NCI-H2227 treated with DMSO at 0.1 percent for 48 hours (cell line): ENCODE results near the gene PRKAR1B.

Experiments
- DNase-seq: peaks from one replicate; lab custom pipeline; 2025; lab: John Stamatoyannopoulos, UW

The PRKAR1B gene

DNA sequence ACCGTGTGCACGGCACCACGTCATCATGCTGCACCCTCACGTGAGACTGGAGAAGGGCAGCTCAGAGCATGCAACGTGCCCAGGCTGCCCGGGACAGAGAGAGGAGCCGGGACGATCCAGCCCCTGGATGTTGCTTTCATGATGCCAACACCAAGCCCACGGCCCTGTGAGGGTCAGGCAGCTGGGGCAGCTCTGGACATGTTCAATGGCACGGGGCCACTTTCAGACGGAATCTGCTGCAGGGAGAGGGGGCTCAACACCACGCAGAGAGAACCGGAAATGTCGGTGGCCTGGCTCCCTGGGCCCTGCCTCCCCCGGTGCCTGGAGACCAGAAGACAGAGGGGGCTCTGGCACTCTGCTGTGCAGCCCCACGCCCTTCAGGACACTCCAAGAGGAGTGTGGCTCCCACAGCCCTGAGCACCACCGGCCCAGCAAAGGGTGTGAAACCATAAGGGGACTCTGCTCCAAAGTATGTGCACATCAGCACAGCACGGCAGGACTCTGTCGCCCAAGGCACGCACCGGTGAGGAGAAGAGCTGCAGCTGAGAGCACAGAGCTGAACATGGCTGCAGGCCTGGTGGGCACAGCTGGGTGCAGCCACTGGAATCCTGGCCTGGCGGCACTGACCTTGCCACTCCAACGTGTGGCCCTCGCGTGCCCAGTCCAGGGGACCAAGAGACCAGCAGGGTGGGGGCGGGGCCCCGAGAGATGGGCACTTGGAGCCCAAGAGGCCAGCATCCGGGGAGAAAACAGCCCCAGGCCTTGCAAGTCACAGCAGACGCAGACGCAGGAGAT, 137.1 kb downstream of the PRKAR1B start:
- no peak for DNase-seq

DNA sequence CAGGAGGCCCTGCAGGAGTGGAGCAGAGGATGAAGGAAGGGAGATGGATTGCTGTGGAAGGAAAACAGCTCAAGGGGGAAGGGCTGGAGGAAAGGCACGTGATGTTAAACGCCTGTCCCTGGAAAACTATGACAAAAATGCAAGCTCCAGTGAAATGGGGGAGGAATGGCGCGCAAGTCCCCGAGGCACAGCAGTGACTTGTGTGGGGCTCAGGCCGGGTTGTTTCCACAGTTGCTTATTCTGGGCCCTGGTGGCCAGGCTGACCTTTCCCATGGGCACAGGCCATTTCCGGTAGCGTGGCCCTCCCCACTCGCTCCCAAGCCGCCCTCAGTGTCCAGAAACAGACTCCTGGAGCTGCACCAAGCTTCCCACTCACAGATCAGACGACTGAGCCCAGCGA, 139.3 kb downstream of the PRKAR1B start:
- no peak for DNase-seq

DNA sequence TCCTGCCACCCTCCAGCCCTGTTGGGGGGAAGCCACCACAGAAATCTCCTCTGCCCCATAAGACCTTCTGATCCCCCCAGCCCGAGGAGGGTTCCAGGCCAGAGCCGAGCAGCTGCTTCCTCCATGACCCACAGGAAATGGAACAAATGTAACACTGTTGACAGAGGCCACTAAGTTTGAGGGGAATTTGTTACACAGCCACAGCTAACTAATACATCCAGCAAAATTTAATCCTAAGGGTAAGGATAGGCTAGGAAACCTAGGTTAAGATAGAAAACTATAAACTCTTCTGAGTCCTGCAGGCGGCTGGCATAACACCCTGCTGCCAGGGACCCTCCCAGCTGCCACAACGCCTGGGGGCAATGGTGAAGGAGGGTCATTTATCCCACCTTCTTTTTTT, 140.6 kb downstream of the PRKAR1B start:
- DNase-seq: no peak

DNA sequence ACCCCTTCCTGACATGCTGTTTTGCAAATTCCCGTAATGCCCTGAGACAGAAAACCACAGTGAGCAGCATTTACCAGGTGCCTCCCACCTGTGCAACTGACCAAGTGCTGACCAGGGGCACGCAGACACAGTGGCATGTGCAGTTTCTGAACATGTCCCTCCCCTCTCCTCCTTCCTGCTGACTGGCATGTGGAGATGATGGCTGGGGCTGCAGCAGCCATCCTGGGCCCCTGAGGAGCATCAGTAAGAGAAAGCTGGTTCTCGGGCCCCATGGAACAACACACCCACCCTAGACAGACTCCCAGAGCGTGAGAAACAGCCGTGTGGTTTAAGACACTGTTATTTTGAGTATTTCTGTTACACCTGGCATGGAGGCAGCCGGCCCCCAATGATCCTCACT, 141.2 kb downstream of the PRKAR1B start:
- no peak for DNase-seq

DNA sequence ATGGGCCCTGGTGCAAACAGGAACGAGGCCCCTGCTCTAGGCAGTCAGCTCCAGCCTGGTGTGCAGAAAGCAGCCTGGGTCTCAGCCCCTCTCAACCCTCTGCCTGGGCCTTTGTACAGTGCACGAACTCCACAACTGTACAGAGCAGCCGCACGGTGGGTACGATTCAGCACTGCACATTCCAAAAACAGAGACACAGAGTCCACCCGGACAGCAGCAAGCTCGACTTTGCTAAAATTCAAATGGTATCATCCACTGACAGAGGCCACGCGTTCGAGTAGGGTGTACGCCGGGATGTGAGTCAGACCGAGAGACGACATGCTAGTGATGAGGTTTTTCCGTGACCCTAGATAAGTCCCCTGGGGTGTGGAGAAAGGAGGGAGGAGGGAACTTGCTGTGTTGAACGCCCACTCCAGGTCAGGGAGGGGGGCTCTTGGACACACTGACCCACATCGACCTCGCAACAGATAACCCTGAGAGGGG, 141.8 kb downstream of the PRKAR1B start:
- no peak for DNase-seq

DNA sequence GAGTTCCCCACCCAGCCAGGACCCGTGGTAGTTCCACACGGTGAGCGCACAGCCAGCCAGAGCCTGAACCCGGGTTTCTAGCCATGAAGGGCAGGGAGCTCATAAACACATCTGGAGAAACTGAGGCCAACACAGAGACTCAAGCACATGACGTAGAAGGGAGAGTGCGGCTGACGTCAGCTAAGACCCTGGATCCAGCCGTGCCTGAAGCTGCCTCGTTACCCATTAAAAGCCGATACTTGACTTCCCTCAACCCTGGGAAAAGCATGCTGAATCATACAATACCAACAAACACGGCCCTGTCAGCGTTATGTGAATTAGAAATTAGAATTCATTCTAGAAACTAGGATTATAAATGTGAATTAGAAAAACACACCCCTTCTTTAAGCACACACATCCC, 142.3 kb downstream of the PRKAR1B start:
- no peak for DNase-seq

DNA sequence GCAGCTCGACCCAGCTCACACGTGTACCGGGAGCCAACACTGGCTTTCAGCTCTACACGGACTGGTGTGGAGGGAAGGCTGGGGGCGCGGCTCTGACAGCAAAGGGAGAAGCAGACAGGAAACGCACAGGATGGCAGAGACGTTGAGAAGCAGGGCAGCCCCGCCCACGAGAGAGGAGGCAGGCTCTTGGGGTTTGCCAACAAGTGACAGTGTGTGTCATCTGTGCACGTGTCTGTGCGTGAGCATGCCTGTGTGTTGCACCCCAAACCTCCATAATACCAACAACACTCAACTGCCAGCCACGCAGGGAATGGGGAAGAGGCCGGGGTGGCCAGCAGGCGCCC, 143.0 kb downstream of the PRKAR1B start:
- no peak for DNase-seq

DNA sequence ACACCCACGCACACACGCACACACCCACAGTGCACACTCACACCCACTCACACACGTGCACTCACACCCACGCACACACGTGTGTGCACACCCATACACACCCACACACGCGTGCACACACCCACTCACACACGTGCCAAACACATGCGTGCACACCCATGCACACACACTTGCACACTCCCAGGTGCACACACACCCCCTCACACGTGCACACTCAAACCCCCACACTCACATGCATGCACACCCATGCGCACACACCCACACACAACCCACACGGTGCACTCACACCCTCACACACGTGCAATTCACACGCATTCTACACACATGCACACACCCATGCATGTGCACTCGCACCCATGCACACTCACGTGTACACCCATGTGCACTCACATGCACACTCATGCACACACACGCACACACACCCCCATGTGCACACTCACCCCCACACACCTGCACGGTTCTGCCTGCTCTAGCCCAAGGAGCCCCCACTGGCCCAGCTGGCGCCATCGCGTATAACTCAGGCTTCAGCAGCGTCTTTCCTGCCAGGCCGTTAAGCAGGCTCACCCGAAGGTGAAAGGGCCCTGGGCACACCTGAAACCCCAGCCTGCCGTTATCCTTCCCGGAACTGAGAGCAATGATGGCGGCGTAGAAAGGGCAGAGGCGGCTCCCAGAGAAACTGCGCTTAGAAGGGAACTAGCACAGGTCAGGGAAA, 143.5 kb downstream of the PRKAR1B start:
- no peak for DNase-seq

DNA sequence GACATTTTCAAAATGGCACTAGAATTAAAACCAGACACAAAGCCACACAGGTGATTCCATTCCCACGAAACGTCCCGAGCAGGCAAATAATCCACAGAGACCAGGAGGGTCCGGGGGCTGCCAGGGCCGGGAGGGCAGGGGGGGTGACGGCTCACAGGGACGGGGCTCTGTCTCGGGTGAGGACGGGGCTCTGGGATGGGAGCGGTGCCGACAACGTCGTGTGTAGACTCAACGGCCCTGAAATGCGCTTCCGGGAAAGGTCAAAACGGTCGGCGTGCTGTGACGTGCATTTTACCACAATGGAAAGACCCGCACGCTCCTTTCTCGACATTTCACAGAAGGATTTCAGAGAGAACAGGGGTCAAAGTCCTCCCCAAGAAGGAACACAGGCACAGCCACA, 144.2 kb downstream of the PRKAR1B start:
- DNase-seq: no peak

DNA sequence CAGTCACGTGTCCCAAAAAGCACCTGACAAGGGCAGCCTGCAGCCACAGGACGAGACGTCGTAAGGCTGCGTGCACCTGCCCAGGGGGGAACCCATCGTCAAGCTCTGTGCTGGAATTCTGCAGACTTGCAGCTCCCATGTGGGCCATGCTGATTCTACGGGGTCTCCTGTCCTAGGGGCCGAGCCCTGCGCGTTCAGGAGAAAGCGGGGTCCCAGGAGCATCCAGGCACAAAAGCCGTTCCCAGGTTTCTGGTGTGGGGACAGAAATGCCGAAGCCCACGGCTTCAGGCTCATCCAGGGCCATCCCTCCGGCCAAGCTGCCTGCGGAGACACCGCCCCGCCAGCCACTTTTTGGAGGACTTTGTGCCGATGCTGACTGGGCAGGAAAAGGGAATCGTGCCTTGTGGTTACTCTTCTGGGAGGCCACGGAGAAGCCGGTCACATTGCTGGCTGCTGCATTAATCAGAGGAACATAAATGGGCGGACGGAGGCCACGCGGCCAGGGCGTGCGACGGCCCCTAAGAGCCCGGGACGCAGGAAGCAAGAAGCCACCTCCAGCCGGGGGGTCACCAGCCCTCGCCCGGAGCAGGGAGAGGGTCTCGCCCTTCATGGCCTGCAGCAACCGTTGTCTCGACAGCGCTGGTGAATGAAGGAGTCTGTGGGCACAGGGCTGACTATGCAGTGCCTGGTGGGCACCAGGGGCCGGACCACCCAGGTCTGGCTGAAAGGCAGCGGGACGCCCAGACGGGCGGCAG, 144.8 kb downstream of the PRKAR1B start:
- DNase-seq: no peak

DNA sequence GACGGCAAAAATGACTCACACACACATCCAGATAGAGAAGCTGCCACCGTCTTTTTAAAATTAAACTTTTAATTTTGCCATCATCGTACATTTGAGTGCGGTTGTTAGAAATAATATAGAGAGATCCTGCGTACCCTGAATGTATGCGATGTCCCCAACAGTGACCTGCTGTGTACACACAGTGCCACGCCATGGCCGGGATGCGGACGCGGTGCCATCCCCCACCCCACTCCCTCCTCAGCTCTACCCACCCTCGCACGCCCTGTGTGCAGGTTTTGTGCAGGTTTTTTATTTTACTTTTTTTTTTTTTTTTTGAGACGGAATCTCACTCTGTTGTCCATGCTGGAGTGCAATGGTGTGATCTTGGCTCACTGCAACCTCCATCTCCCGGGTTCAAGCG, 148.7 kb downstream of the PRKAR1B start:
- no peak for DNase-seq

DNA sequence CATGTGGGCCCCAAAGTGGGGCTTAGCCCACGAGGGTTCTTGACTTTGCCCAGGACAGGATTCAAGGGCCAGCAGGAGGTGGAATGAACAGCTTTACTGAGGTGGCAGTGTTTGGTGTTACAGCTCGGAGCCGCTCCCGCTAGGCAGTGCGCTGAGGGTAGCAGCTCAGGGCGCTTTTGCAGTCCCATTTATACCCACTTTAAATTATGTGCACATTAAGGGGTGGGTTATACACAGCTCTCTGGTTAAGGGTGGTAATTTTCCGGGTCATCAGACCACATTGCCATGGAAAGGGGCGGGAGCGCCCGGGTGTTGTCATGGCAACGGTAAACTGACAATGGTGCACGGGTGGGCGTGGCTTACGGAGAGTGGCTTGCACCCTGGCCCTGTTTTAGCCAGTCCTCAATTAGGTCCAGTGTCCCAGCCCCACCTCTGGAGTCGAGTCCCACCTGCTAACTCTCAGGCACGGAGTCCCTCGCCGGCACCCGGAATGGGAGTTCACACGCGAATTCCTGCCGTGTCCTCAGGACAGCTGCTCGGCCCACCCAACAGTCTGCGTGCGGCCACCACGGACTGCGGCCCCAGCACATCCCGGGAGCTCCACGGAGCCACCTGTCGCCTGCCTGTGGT, 149.2 kb downstream of the PRKAR1B start:
- no peak for DNase-seq

DNA sequence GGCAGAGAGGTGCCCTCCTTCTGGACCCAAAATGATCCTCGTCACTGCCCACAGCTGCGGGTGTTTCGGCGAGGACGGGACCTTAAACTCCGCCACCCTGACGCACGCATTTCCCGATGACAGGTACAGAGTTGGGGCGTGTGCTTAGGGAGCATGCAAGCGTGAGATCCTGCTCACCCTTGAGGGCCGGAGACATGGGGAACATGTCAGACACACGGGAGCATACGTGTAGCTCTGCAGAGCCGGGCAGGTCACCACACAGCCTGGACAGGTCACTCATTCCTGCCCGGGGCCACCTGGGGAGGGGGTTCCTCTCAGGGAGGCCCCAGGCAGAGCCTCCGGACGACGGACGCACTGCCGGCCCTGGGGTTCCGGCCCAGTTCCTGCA, 149.8 kb downstream of the PRKAR1B start:
- no peak for DNase-seq

DNA sequence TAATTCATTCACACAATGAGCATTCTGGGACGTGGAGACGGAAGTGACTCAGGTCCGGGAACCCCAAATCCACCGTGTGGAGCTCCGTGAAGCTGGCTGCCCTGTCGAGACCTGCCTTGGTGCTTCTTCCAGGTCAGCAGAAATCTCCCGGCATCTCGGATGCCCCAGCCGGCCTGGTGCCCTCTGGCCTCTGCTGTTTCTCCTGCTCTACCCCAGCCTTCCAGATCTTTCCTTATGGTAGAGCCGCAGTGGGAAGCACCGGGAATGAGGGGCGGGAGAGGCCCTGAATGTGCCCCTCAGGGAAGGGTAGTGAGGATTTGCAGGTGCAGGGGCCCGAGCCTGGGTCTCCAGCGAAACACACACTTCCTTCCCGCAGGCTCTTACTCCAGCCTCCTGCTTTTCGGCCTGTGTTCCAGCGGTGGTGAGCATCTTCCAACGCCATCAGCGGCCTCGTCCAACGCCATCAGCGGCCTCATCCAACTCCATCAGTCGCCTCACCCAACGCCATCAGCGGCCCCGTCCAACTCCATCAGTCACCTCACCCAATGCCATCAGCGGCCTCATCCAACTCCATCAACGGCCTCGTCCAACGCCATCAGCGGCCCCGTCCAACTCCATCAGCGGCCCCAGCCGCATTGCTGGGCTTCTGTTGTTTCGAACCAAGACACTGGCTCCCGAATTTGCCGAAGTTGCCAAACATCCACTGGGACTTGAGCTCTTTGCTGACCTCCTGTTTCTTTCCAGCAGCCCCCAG, 150.4 kb downstream of the PRKAR1B start:
- no peak for DNase-seq

DNA sequence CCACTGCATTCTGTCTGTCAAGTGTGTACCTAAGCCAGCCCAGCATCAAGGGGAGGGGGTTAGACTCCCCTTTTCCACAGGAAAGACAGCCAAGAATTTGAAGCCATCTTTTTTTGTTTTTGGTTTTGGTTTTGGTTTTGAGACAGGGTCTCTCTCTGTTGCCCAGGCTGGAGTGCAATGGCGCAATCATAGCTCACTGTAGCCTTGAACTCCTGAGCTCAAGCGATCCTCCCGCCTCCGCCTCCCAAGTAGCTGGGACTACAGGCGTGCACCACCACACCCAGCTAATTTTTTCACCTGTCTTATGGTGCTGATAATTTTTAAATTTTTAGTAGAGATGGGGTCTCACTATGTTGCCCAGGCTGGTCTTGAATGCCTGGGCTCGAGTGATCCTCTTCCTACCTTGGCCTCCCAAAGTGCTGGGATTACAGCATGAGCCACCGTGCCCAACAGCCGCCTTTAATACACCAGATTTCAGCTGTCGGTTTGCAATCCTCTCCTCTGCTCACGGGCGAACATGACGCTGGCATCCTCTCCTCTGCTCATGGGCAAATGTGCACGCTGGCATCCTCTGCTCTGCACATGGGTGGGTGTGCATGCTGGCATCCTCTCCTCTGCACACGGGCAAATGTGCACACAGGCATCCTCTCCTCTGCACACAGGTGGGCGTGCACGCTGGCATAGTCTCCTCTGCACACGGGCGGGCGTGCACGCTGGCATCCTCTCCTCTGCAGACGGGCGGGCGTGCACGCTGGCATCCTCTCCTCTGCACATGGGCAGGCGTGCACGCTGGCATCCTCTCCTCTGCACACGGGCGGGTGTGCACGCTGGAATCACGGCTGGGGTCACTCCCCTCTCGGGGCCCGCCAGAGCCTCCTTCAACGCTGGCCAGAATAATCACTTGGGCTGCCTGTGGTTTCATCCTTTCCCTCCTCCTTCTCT, 151.4 kb downstream of the PRKAR1B start:
- DNase-seq: no peak

DNA sequence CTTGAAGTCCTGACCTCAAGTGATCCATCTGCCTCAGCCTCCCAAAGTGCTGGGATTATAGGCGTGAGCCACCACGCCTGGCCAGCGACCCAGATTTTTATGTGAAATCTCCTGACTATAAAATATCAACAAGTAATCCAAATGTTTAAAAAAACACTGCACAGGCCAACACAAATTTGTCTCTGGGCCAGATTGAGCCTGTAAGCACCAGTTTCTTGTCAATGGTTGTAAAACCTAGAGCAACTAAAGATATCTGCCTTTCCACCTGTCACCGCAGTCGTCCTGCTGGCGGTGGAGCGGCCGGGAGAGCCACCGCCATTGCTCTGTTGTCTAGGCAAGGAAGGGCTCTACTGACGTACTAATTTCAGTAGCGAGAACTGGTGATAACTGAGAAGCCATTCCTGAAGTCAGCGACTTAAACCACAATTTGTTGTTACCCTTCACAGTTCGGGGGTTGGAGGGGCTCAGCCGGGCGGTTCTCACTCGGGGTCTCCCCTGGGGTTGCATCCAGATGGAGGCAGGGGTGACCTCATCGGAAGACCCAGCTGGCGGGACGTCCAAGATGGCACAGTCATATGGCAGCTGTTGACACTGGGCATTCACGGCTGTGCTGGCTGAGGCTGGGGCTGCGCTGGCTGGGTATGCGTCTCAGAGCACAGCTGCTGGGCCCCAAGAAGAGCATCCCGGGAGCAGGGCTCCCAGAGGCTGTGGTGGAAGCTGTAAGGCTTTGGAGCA, 152.3 kb downstream of the PRKAR1B start:
- DNase-seq: no peak

DNA sequence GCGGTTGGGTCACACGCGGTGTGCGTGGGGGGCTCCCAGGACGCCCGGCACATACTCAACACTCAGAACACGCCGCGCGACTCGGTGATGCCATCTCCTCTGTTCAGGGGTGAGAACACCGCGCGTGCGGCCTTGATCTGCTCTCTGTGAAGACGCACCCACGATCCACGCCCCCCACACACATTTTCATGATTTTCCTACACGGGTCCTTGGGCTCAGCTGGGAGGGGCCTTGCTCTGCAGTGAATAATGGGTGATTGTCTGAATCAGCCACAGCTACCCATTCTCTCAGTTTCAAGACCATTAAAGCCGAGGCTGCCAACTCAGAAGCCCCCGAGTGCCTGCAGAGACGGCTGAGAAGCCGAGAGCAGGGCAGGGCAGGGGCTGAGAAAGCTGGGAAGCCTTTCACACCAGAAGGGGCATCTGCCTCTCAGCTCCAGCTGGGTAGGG, 153.1 kb downstream of the PRKAR1B start:
- no peak for DNase-seq

DNA sequence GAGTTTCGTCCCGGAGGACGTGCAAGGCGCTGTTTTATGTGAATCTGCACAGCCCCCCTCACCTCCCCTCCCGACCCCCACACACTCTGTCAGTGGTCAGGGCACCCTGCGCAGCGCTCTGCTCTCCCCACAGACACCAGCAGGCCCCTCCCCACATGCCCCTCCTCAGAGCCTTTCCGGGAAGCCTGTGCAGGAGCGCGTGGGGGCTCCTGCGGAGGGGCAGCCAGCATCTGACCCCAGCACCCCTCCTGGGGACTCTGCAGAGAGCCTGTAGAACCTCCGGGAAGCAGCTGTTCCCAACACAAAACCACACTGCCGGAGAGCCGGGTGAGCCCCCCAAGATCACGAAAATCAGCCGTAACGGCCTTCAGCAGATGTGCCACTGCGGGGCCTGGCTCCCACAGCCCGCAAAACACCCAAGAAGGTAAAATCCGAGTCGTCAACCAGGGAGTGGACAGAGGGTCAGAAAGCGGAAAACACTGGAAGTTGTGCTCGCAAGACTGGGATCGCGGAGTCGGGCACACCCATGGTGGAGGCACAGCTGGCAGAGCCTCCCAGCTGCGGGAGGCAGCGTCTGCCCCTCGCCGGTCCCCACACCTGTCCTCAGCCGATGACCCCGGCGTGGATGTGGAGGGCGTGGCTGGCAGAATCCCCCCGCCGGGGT, 153.7 kb downstream of the PRKAR1B start:
- no peak for DNase-seq
